ENCODE data around the gene KREMEN1.

- no peak for TF ChIP-seq POLR2A (IDR thresholded peaks at IDR 0.05)
- TF ChIP-seq, protein P1, sequence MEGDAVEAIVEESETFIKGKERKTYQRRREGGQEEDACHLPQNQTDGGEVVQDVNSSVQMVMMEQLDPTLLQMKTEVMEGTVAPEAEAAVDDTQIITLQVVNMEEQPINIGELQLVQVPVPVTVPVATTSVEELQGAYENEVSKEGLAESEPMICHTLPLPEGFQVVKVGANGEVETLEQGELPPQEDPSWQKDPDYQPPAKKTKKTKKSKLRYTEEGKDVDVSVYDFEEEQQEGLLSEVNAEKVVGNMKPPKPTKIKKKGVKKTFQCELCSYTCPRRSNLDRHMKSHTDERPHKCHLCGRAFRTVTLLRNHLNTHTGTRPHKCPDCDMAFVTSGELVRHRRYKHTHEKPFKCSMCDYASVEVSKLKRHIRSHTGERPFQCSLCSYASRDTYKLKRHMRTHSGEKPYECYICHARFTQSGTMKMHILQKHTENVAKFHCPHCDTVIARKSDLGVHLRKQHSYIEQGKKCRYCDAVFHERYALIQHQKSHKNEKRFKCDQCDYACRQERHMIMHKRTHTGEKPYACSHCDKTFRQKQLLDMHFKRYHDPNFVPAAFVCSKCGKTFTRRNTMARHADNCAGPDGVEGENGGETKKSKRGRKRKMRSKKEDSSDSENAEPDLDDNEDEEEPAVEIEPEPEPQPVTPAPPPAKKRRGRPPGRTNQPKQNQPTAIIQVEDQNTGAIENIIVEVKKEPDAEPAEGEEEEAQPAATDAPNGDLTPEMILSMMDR (IDR thresholded peaks at IDR 0.05), result no peak
Measured at GRCh38 chr22:29172216-29172615, 99.4 kb downstream of the KREMEN1 start.
